Sigmoid colon (tissue), 7 donors: ENCODE results near the gene BSDC1. TPM values are rescaled to one million over a fixed set of nuclear protein-coding genes. Genes with fewer than 3 reads are reported as not detected.
"Not testable (repeated sequence)": the region's sequence is repeated elsewhere in the genome, so short reads cannot be mapped to it uniquely, and the experiment has no call there.

ENCODE experiments used
- DNase-seq: peaks from one replicate; pipeline ENCODE4 v3.0.0-alpha.2; 2019
- H3K27ac ChIP-seq, 4 donors: fragments of 200-600 bp; sonication (generic); one replicate each; pipeline ENCODE4 v1.5.1; 2016 to 2019; ENCODE audit warnings: mild to moderate bottlenecking in 1 of 4
- H3K27me3 ChIP-seq, 3 donors: fragments of 200-600 bp; sonication (generic); one replicate each; pipeline ENCODE4 v1.5.1; 2019; ENCODE audit warnings: mild to moderate bottlenecking in 1 of 3
- H3K36me3 ChIP-seq, 4 donors: fragments of 200-600 bp; sonication (generic); one replicate each; pipeline ENCODE4 v1.5.1; 2016 to 2019
- H3K4me1 ChIP-seq, 4 donors: fragments of 200-600 bp; sonication (generic); one replicate each; pipeline ENCODE4 v1.5.1; 2017 to 2019
- H3K4me3 ChIP-seq, 4 donors: fragments of 200-600 bp; sonication (generic); one replicate each; pipeline ENCODE4 v1.5.1; 2017 to 2019; ENCODE audit warnings: mild to moderate bottlenecking in 2 of 4, moderate library complexity in 1 of 4
- H3K9me3 ChIP-seq, 4 donors: fragments of 200-600 bp in 3 of 4; sonication (generic) in 3 of 4; one replicate each; pipeline versions ENCODE4 v1.5.1 to v1.6.1; 2013 to 2019
- CTCF ChIP-seq, 4 experiments: fragments of 450-650 bp in 3 of 4; fragments of 200-600 bp in 1 of 4; IDR thresholded peaks; one replicate each; pipeline ENCODE4 v1.5.1; 2016 to 2019; ENCODE audit warnings: antibody characterized with exemption in 4 of 4, mild to moderate bottlenecking in 3 of 4, moderate library complexity in 2 of 4
- EP300 ChIP-seq, 4 donors: sonication (generic); formaldehyde crosslinking; IDR thresholded peaks; one replicate each; pipeline ENCODE4 v1.6.1; 2017; ENCODE audit warnings: antibody characterized with exemption in 4 of 4
- POLR2A ChIP-seq, 2 donors: fragments of 450-650 bp; IDR thresholded peaks; one replicate each; pipeline ENCODE4 v1.6.1; 2016; ENCODE audit warnings: antibody characterized with exemption in 2 of 2, mild to moderate bottlenecking in 2 of 2, moderate library complexity in 2 of 2
- POLR2AphosphoS5 ChIP-seq, 4 donors: sonication (generic); formaldehyde crosslinking; IDR thresholded peaks; one replicate each; pipeline ENCODE4 v1.6.1; 2017; ENCODE audit warnings: antibody characterized with exemption in 4 of 4
- WGBS, 2 donors: extraction: QIAGEN DNeasy Blood & Tissue Kit; methylation state at CpG; one replicate each; pipeline ENCODE4 v1.1.7; 2013; 5-methylcytosine and 5-hydroxymethylcytosine counted together
- intact Hi-C: fragments of 100-400 bp; cut with DNase I; formaldehyde crosslinking; loops from one replicate; pipeline ENCODE4 v1.15.1; 2023
- polyA plus RNA-seq, 3 donors: library from polyadenylated mRNA; stranded (reverse); fragments of 200-250 nt; gene quantifications; one replicate each; pipeline ENCODE4 v1.2.3, GENCODE V29; 2013
- total RNA-seq, 4 donors: library from RNA; depleted of rRNA; stranded (reverse); fragments of >200 nt; gene quantifications; one replicate each; pipeline ENCODE4 v1.1.0, GENCODE V29; 2016
- donor health status: healthy with polysubstance abuse.
- donor health status: Bipolar disorder and iron deficiency.
- donor health status: healthy.

BSDC1 gene
- total and polyA plus RNA-seq, 7 donors = 46.2 to 76.7 (median 52.8) TPM

GRCh38 chr1:32361308-32361673 is 33.0 kb downstream of the BSDC1 start:
- Histone ChIP-seq H3K27me3 (no peaks in the 10 kb centered on the region), H3K4me1 (peaks cover 0 to 21% (median 18%) of the 10 kb centered on the region in 4 donors), H3K4me3 (peak overlapping the region in 3 of 4 donors; percentile 39 to 51 (median 46)), H3K9me3 (no peaks in the 10 kb centered on the region), H3K27ac (peak overlapping the region in 1 of 4 donors; percentile 52), H3K36me3 (peaks cover 10 to 35% (median 17%) of the 10 kb centered on the region in 4 donors)
- DNase-seq = no peak
- WGBS, 2 donors = 59 to 64% methylated on average over 35 of the region's 35 CpGs
- intact Hi-C loops = no loop called here
- TF ChIP-seq POLR2AphosphoS5 (IDR thresholded peaks at IDR 0.05) (peak in 1 of 4 donors; percentile 41), EP300 (IDR thresholded peaks at IDR 0.05) (no peak)

- H3K4me1 ChIP-seq = peaks cover 0 to 29% (median 20%) of the 10 kb centered on the region in 4 donors
- H3K9me3 ChIP-seq = no peaks in the 10 kb centered on the region
- DNase-seq = no peak
- intact Hi-C loops = no loop called here
- no peak overlapping the region for H3K27ac ChIP-seq
- no peaks in the 10 kb centered on the region for H3K27me3 ChIP-seq
- TF ChIP-seq EP300 (IDR thresholded peaks at IDR 0.05) (no peak), POLR2A (IDR thresholded peaks at IDR 0.05) (no peak), POLR2AphosphoS5 (IDR thresholded peaks at IDR 0.05) (no peak), CTCF (IDR thresholded peaks at IDR 0.05) (no peak)
- H3K4me3 ChIP-seq = no peak overlapping the region
- WGBS, 2 donors = 37 to 74% methylated on average over 3 of the region's 3 CpGs
- peaks cover 0 to 8% (median under 1%) of the 10 kb centered on the region in 4 donors for H3K36me3 ChIP-seq
Observed at GRCh38 chr1:32358435-32358834, 35.8 kb downstream of the BSDC1 start.

GRCh38 chr1:32357614-32358013 is 36.6 kb downstream of the BSDC1 start:
- WGBS, 2 donors = 78 to 84% methylated on average over 6 of the region's 6 CpGs
- no peak for DNase-seq
- Histone ChIP-seq H3K4me3 (no peak overlapping the region), H3K27ac (no peak overlapping the region), H3K4me1 (peaks cover 0 to 33% (median 25%) of the 10 kb centered on the region in 4 donors), H3K9me3 (no peaks in the 10 kb centered on the region), H3K27me3 (no peaks in the 10 kb centered on the region), H3K36me3 (peaks cover 0 to 5% (median 0%) of the 10 kb centered on the region in 4 donors)
- intact Hi-C loops = no loop called here
- TF ChIP-seq POLR2A (IDR thresholded peaks at IDR 0.05) (no peak), CTCF (IDR thresholded peaks at IDR 0.05) (no peak), EP300 (IDR thresholded peaks at IDR 0.05) (no peak), POLR2AphosphoS5 (IDR thresholded peaks at IDR 0.05) (no peak)

- 88 to 94% methylated on average over 1 of the region's 1 CpG for WGBS, 2 donors
- DNase-seq = no peak
- H3K4me1 ChIP-seq = peaks cover 0 to 30% (median 23%) of the 10 kb centered on the region in 4 donors
- no peak overlapping the region for H3K27ac ChIP-seq
- H3K36me3 ChIP-seq = peaks cover 0 to 5% (median 0%) of the 10 kb centered on the region in 4 donors
- intact Hi-C loops = no loop called here
- TF ChIP-seq POLR2A (IDR thresholded peaks at IDR 0.05) (no peak), EP300 (IDR thresholded peaks at IDR 0.05) (no peak), POLR2AphosphoS5 (IDR thresholded peaks at IDR 0.05) (no peak)
- H3K4me3 ChIP-seq = no peak overlapping the region
- no peaks in the 10 kb centered on the region for H3K27me3 ChIP-seq
- no peaks in the 10 kb centered on the region for H3K9me3 ChIP-seq
Observed at GRCh38 chr1:32356478-32356877, 37.8 kb downstream of the BSDC1 start.

- H3K27ac ChIP-seq, intact Hi-C loops, H3K9me3 ChIP-seq, DNase-seq, H3K4me3 ChIP-seq, H3K36me3 ChIP-seq, H3K27me3 ChIP-seq: not testable (repeated sequence)
- H3K4me1 ChIP-seq = peaks cover 0 to 25% (median 19%) of the 10 kb centered on the region in 4 donors
- WGBS, 2 donors = 93% methylated on average over 6 of the region's 6 CpGs
Observed at GRCh38 chr1:32355778-32356177, 38.5 kb downstream of the BSDC1 start.

GRCh38 chr1:32353886-32354570 is 40.2 kb downstream of the BSDC1 start:
- intact Hi-C loops = loop anchor here (5.0 kb wide), 2 partner anchors 38 to 132 kb away; partner anchors contain the start of genes BSDC1, EIF3I and TMEM234
- 57 to 63% methylated on average over 2 of the region's 2 CpGs for WGBS, 2 donors
- H3K36me3 ChIP-seq = no peaks in the 10 kb centered on the region
- peak; percentile 84 for DNase-seq
- H3K27ac ChIP-seq = peak overlapping the region in 3 of 4 donors; percentile 25 to 35 (median 33)
- H3K4me1 ChIP-seq = peaks cover 0 to 26% (median 19%) of the 10 kb centered on the region in 4 donors
- no peaks in the 10 kb centered on the region for H3K9me3 ChIP-seq
- no peaks in the 10 kb centered on the region for H3K27me3 ChIP-seq
- no peak overlapping the region for H3K4me3 ChIP-seq
- no peak for TF ChIP-seq CTCF (IDR thresholded peaks at IDR 0.05)
- TF ChIP-seq POLR2AphosphoS5 (IDR thresholded peaks at IDR 0.05) = no peak
- no peak for TF ChIP-seq EP300 (IDR thresholded peaks at IDR 0.05)
- TF ChIP-seq POLR2A (IDR thresholded peaks at IDR 0.05) = no peak
